HL-60 (cell line): ENCODE measurements around the gene YPEL5.

ENCODE experiments used
- CTCF ChIP-seq: IDR thresholded peaks from one replicate; pipeline ENCODE4 v1.5.1; 2011; ENCODE audit warnings: low read length, control low read depth, inconsistent platforms; ENCODE audit not compliant: insufficient read depth
- POLR2AphosphoS5 ChIP-seq: IDR thresholded peaks from 2 replicates; pipeline ENCODE4 v1.6.1; 2012; ENCODE audit warnings: low read depth
- REST ChIP-seq: IDR thresholded peaks from 2 replicates; pipeline ENCODE4 v1.6.1; 2012; ENCODE audit warnings: low read depth; ENCODE audit not compliant: insufficient replicate concordance
- SPI1 ChIP-seq: IDR thresholded peaks from 2 replicates; pipeline ENCODE4 v1.6.1; 2012; ENCODE audit warnings: low read depth, mild to moderate bottlenecking, borderline replicate concordance

GRCh38 chr2:30127016-30127893, 19.6 kb upstream of the YPEL5 start:
- TF ChIP-seq CTCF (no peak), POLR2AphosphoS5 (no peak), REST (no peak), SPI1 (no peak)
